ENCODE measurements around the gene TAS1R2. TPM values are rescaled to one million over a fixed set of nuclear protein-coding genes. Genes with fewer than 3 reads are reported as not detected.

The TAS1R2 gene
- total and polyA plus RNA-seq, 2 of the 13 experiments (the other 11 are each of a cell fraction or from before 2014, with no cell fraction given): not detected

DNA sequence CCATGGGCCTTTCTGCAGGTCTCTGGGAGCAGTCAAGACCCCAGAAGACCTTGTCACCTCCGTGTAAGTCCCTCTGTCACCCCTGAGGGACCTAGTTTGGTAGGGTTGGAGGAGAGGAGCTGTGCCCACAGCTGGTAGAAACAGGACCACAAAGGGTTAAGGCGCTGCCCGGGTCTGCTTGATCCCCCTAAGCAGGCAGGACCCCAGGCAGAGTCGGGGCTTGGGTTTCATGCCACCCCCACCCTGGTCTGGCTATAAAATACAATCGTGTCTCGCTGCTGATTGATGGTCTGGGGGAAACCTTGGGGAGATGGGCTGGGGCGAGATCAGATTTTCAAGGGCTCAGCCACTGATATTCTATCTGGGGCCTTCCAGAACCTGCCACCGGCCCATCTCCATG, 50.9 kb downstream of the TAS1R2 start (continued):
- TF ChIP-seq, protein P1, sequence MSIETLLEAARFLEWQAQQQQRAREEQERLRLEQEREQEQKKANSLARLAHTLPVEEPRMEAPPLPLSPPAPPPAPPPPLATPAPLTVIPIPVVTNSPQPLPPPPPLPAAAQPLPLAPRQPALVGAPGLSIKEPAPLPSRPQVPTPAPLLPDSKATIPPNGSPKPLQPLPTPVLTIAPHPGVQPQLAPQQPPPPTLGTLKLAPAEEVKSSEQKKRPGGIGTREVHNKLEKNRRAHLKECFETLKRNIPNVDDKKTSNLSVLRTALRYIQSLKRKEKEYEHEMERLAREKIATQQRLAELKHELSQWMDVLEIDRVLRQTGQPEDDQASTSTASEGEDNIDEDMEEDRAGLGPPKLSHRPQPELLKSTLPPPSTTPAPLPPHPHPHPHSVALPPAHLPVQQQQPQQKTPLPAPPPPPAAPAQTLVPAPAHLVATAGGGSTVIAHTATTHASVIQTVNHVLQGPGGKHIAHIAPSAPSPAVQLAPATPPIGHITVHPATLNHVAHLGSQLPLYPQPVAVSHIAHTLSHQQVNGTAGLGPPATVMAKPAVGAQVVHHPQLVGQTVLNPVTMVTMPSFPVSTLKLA (IDR thresholded peaks at IDR 0.05): no peak
- TF ChIP-seq SP2 (CRISPR knock-in tag; IDR thresholded peaks at IDR 0.05): no peak
- TF ChIP-seq ZNF333 (CRISPR knock-in tag; IDR thresholded peaks at IDR 0.05; ENCODE audit: borderline replicate concordance): no peak
- no peak for TF ChIP-seq ZNF768 (CRISPR knock-in tag; IDR thresholded peaks at IDR 0.05)

DNA sequence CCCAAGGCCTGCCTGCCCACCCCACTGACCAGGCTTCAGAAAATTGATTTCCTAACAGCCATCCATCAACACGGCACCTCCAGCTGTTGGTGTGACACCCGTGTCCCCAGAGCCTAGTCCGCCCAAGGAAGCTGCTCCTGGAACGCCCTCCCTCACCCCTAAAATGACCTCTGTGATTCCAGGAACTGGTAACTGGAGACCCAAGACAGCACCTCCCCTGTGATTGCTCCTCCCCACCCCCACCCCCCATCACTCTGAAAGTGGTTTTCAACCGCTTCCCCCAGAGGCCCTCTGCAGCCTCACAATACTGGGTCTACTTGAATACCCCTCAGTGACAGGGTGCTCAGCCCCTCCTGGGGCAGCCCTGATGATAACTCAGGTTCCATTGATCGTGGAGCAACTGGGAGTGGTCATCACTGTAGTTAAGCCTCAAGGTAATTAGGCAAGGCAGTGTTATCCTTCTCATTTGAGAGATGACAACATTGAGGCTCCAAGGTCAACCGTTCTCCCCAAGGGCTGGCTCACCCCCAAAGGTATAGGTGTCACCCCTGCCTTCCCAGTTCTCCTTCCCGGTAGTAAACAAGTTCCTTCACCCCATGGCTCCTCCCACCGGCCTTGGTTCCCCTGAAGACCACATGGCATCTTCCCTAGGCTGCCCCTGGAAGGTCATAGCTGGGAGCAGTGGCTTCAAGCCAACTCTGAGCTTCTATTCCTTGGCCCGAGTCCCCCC, 52.0 kb downstream of the TAS1R2 start:
- no peak overlapping the region for H3K27ac ChIP-seq (ENCODE audit: extremely low read length, insufficient read depth, low read length)
- H2AFZ ChIP-seq (ENCODE audit: low read length): no peak overlapping the region
- DNase-seq (ENCODE audit: low spot score) (no peak), ATAC-seq (no peak), FAIRE-seq (no peak)
- CTCF ChIA-PET (ENCODE audit: low intra/inter-chr PET ratio, low total read pairs): no interaction called here
- no peak overlapping the region for H3K9ac ChIP-seq (ENCODE audit: insufficient read depth, low read depth, low read length)
- H3K27me3 ChIP-seq (ENCODE audit: control insufficient read depth in 1 of 2, insufficient read depth in 2 of 2, low read length in 2 of 2): peaks cover 5 to 29% of the 10 kb centered on the region in 2 experiments; a peak in 3 of 5 replicates
- POLR2A ChIA-PET: no interaction called here
- in situ Hi-C loops (cut with HindIII; ENCODE audit: extremely low pct_ligation_motif_present, low pct_unique_long_range_greater_than_20kb) (no loop called here), intact Hi-C loops (cut with micrococcal nuclease; ENCODE audit: unreplicated experiment) (no loop called here)
- no peaks in the 10 kb centered on the region for H3K79me2 ChIP-seq (ENCODE audit: insufficient read depth, low read length)
- no peaks in the 10 kb centered on the region for H3K36me3 ChIP-seq (replicated peaks in 1 of 2; ENCODE audit: control insufficient read depth in 1 of 2, insufficient read depth in 2 of 2, low read length in 2 of 2)
- H3K9me3 ChIP-seq (ENCODE audit: low read length): no peaks in the 10 kb centered on the region
- no TSS peak for BruUV-seq (replicated peaks)
- H3K4me2 ChIP-seq (ENCODE audit: low read depth, low read length): no peak overlapping the region
- H4K20me1 ChIP-seq (ENCODE audit: insufficient read depth, low read length): no peaks in the 10 kb centered on the region
- no peaks in the 10 kb centered on the region for H3K4me1 ChIP-seq (ENCODE audit: insufficient read depth, low read length)
- H3K4me3 ChIP-seq (replicated peaks in 1 of 3; ENCODE audit: insufficient read depth in 1 of 3, low read depth in 2 of 3, low read length in 3 of 3): no peak overlapping the region
- 13% methylated on average over 5 of the region's 10 CpGs for WGBS (ENCODE audit: low lambda C conversion rate)
- TF ChIP-seq, protein P2, sequence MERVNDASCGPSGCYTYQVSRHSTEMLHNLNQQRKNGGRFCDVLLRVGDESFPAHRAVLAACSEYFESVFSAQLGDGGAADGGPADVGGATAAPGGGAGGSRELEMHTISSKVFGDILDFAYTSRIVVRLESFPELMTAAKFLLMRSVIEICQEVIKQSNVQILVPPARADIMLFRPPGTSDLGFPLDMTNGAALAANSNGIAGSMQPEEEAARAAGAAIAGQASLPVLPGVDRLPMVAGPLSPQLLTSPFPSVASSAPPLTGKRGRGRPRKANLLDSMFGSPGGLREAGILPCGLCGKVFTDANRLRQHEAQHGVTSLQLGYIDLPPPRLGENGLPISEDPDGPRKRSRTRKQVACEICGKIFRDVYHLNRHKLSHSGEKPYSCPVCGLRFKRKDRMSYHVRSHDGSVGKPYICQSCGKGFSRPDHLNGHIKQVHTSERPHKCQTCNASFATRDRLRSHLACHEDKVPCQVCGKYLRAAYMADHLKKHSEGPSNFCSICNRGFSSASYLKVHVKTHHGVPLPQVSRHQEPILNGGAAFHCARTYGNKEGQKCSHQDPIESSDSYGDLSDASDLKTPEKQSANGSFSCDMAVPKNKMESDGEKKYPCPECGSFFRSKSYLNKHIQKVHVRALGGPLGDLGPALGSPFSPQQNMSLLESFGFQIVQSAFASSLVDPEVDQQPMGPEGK (CRISPR knock-in tag; IDR thresholded peaks at IDR 0.05): no peak
- TF ChIP-seq ZNF605 (CRISPR knock-in tag; IDR thresholded peaks at IDR 0.05): no peak
- TF ChIP-seq, protein P3, sequence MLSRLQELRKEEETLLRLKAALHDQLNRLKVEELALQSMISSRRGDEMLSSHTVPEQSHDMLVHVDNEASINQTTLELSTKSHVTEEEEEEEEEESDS (CRISPR knock-in tag; IDR thresholded peaks at IDR 0.05; ENCODE audit: borderline replicate concordance): no peak
- TF ChIP-seq PCBP1 (IDR thresholded peaks at IDR 0.05; ENCODE audit: borderline replicate concordance, low read depth, low read length): no peak
- TF ChIP-seq, protein P4, sequence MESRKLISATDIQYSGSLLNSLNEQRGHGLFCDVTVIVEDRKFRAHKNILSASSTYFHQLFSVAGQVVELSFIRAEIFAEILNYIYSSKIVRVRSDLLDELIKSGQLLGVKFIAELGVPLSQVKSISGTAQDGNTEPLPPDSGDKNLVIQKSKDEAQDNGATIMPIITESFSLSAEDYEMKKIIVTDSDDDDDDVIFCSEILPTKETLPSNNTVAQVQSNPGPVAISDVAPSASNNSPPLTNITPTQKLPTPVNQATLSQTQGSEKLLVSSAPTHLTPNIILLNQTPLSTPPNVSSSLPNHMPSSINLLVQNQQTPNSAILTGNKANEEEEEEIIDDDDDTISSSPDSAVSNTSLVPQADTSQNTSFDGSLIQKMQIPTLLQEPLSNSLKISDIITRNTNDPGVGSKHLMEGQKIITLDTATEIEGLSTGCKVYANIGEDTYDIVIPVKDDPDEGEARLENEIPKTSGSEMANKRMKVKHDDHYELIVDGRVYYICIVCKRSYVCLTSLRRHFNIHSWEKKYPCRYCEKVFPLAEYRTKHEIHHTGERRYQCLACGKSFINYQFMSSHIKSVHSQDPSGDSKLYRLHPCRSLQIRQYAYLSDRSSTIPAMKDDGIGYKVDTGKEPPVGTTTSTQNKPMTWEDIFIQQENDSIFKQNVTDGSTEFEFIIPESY (CRISPR knock-in tag; IDR thresholded peaks at IDR 0.05): no peak
- no peak for TF ChIP-seq NONO (IDR thresholded peaks at IDR 0.05)
- TF ChIP-seq NONO (CRISPR knock-in tag; conservative IDR thresholded peaks at IDR 0.05): no peak
- TF ChIP-seq, protein P5, sequence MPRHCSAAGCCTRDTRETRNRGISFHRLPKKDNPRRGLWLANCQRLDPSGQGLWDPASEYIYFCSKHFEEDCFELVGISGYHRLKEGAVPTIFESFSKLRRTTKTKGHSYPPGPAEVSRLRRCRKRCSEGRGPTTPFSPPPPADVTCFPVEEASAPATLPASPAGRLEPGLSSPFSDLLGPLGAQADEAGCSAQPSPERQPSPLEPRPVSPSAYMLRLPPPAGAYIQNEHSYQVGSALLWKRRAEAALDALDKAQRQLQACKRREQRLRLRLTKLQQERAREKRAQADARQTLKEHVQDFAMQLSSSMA (CRISPR knock-in tag; IDR thresholded peaks at IDR 0.05): no peak
- no peak for TF ChIP-seq ZNF746 (CRISPR knock-in tag; IDR thresholded peaks at IDR 0.05)
- TF ChIP-seq HMG20A (CRISPR knock-in tag; IDR thresholded peaks at IDR 0.05; ENCODE audit: borderline replicate concordance): no peak
- TF ChIP-seq, protein P6, sequence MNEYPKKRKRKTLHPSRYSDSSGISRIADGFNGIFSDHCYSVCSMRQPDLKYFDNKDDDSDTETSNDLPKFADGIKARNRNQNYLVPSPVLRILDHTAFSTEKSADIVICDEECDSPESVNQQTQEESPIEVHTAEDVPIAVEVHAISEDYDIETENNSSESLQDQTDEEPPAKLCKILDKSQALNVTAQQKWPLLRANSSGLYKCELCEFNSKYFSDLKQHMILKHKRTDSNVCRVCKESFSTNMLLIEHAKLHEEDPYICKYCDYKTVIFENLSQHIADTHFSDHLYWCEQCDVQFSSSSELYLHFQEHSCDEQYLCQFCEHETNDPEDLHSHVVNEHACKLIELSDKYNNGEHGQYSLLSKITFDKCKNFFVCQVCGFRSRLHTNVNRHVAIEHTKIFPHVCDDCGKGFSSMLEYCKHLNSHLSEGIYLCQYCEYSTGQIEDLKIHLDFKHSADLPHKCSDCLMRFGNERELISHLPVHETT (CRISPR knock-in tag; conservative IDR thresholded peaks at IDR 0.05): no peak

Data from HepG2 (cell line).